ENCODE data around the gene MRPL33.

Gene MRPL33

GRCh38 chr2:27771548-27772335, at the start of gene MRPL33:
Gene MRPL33 (plus strand): TSS chr2:27771719. CDS start chr2:27771778, 59 bp downstream.
- DNase-seq: peak; percentile 97

- no peak for DNase-seq
Measured at GRCh38 chr2:27721884-27722485, 49.5 kb upstream of the MRPL33 start.

DNA sequence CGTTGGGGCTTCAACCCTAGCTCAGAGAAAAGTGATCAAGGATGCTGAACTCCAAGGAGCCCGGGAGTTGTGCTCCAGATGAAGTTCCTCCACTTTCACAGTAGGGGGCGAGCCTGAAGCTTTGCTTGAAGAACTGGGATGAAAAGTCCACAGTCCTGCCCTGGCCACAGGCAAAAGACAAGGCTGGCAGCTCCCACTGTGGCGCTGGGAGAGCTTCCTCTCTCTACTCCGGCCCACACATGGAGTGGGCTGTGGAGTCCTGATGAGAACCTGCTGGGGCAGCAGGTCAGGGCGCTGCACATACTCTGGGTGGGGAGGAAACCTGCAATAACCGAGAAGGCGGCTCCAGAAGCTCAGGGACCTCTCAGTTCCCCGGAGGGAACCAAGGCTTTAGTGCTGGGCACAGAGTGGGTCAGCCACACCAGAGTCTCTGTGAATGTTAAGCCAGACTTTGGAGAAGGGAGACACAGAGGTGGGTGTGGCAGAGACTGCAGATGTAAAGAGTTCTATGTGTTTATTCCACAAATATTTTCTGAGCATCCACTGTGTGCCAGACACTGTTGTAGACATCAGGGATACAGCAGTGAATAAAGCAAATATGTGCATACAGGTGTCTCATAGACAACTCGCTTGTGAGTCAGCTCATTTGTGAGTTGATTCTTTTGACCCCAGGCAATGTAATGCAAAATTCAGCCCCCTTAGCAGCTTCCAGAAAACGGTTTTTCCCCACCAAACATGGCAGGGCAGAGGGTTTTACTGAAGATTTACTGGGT, 48.0 kb upstream of the MRPL33 start:
- peak; percentile 87 for DNase-seq

GRCh38 chr2:27724191-27724590, 47.3 kb upstream of the MRPL33 start:
- DNase-seq: no peak

GRCh38 chr2:27724905-27725701, 46.4 kb upstream of the MRPL33 start:
- DNase-seq: peak; percentile 62

- DNase-seq: no peak
Measured at GRCh38 chr2:27727257-27727656, 44.3 kb upstream of the MRPL33 start.

- DNase-seq: peak; percentile 16
Measured at GRCh38 chr2:27728081-27728858, 43.2 kb upstream of the MRPL33 start.

GRCh38 chr2:27729198-27729597, 42.3 kb upstream of the MRPL33 start:
- DNase-seq: peak; percentile 63

DNA sequence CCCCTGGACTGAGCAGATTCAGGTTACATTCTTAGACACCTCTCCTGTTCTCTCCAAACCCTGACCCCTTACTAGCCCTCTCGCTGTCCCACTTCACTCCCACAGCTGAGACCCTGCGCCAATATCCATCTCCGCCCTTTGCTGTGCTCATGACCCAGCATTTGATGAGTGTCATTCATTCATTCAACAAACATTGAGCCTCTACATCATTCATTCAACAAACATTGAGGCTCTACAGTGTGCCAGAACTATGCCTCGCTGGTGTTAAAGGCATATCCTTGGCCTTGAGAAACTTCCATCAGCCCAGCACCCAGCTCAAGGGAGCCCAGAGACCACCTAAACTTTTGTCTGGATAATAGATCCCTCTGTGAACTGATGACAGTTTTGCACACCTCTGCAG, 41.9 kb upstream of the MRPL33 start:
- no peak for DNase-seq

DNA sequence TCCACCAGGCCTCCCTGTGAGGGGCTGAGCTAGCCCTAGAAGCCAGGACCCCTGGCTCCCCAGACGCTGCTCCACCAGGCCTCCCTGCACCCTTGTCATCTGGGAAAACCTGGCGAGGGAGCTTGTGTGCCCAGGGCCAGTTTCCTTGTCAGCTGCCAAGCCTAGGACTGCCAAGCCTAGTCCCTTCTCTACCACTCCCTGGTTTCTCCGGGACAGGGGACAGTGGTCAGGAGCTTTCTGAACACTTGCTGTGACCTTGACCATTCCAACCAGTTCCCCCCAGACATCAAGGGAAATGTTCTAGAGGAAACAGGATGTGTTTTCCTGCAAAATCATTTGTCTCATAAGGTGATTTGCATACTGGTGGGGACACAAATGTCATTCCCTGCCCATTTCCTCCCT, 41.3 kb upstream of the MRPL33 start:
- DNase-seq: no peak

- no peak for DNase-seq
Measured at GRCh38 chr2:27730980-27731691, 40.4 kb upstream of the MRPL33 start.

DNA sequence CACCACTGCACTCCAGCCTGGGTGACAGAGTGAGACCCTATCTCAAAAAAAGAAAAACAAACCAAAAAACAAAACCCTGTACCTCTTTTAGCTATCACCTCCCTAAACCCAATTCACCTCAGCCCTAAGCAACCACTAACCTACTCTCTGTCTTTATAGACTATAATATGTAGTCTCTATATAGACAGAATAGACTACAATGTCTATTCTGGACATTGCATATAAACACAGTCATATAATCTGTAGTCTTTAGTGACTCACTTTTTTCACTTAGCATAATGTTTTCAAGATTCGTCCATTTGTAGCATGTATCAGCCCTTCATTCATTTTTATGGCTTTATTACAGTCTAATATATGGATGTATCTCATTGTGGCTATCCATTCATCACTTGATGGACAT, 37.2 kb upstream of the MRPL33 start:
- DNase-seq: no peak

GRCh38 chr2:27735263-27735904, 36.1 kb upstream of the MRPL33 start:
- DNase-seq: peak; percentile 77

- no peak for DNase-seq
Measured at GRCh38 chr2:27736031-27736889, 35.3 kb upstream of the MRPL33 start.

- DNase-seq: no peak
Measured at GRCh38 chr2:27736890-27737204, 34.7 kb upstream of the MRPL33 start.

DNA sequence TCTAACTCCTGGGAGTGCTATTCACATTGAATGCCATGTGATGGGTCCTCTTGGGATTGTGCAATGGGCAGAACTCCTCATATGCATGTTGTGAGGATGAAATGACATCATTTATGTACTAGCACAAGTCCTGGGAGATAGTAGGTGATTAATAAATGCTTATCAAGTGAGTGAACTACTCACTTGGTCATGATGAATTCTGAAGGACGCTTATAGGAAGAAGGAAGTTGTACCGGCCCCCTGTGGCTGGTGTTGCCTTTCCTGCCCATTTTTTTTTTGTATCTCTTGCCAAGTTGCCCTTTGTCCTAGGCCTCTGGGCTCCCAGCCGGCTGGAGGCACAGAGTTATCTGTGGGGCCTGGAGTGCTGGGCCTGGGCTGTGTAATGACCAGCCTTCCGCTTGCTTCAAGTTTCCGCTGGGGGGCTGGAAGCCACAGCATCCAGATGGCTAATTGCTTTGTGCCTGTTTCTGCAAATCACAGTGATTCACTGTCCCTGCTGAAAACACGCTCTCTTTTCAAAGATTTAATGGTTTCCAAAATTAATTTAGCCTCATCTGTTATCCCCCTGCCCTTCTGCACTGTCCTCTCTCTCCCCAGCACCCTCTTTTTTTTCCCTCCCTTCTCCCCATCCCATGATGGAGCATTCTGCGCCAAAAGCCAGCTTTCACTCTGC, 33.7 kb upstream of the MRPL33 start:
- no peak for DNase-seq

DNA sequence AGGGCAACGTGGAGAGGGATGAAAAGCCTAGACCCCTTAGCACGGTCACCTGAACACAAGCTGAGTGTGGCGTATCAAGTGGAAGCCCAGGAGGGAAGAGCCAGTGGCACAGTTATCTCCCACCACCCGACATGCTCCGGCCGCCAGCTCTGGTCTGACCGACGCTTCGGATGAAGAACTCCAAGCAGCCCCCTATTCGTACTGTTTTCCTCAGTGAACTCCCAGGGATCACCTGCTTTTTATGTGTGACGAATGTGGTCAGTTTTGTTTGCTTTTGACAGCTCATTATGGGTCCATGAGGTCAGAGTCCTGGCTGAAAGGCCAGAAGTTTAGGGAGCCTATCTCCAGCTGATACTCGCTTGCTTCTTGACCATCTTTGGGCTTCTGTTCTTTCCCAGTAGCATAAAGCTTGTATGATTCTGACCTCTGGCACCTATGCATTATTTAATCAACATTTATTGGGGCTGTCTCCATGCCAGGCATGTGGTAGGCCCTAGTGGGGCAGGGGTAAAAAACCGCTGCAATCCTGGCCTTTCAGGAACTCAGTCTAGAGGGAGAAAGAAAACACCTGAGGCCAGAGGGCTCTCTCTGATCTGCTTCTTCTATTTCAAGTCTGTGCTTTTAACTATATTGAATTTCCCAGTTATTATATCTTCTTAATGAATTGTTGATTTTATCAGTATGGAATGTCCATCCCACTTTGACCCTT, 33.0 kb upstream of the MRPL33 start:
- DNase-seq: no peak

- no peak for DNase-seq
Measured at GRCh38 chr2:27739058-27739373, 32.5 kb upstream of the MRPL33 start.

GRCh38 chr2:27741673-27742072, 29.8 kb upstream of the MRPL33 start:
- no peak for DNase-seq

Measured in eye (tissue), 1 donor.